Measurements from ENCODE around the gene CMSS1.
A peak's percentile ranks its signal among the peaks of the same experiment; 100 is the strongest.

The CMSS1 gene

GRCh38 chr3:99856437-99857220, 39.0 kb downstream of the CMSS1 start:
- FAIRE-seq = no peak

GRCh38 chr3:99857278-99857677, 39.6 kb downstream of the CMSS1 start:
- FAIRE-seq = no peak

GRCh38 chr3:99858469-99858868, 40.8 kb downstream of the CMSS1 start:
- no peak for FAIRE-seq

- no peak for FAIRE-seq
Measured at GRCh38 chr3:99859825-99860224, 42.2 kb downstream of the CMSS1 start.

GRCh38 chr3:99861216-99861615, 43.6 kb downstream of the CMSS1 start:
- no peak for FAIRE-seq

- no peak for FAIRE-seq
Measured at GRCh38 chr3:99862208-99862607, 44.5 kb downstream of the CMSS1 start.

GRCh38 chr3:99863002-99863401, 45.3 kb downstream of the CMSS1 start:
- FAIRE-seq = no peak

- FAIRE-seq = no peak
Measured at GRCh38 chr3:99863588-99863987, 45.9 kb downstream of the CMSS1 start.

GRCh38 chr3:99864289-99864688, 46.6 kb downstream of the CMSS1 start:
- FAIRE-seq = no peak

- no peak for FAIRE-seq
Measured at GRCh38 chr3:99865321-99865720, 47.7 kb downstream of the CMSS1 start.

GRCh38 chr3:99866261-99866761, 48.6 kb downstream of the CMSS1 start:
- no peak for FAIRE-seq

GRCh38 chr3:99867594-99868310, 50.1 kb downstream of the CMSS1 start:
- FAIRE-seq = no peak

GRCh38 chr3:99868311-99868646, 50.6 kb downstream of the CMSS1 start:
- FAIRE-seq = no peak

GRCh38 chr3:99869621-99870020, 52.0 kb downstream of the CMSS1 start:
- no peak for FAIRE-seq

- FAIRE-seq = no peak
Measured at GRCh38 chr3:99870712-99871111, 53.0 kb downstream of the CMSS1 start.

- no peak for FAIRE-seq
Measured at GRCh38 chr3:99871231-99872045, 53.8 kb downstream of the CMSS1 start.

GRCh38 chr3:99872923-99873254, 55.2 kb downstream of the CMSS1 start:
- no peak for FAIRE-seq

GRCh38 chr3:99873269-99874102, 55.8 kb downstream of the CMSS1 start:
- no peak for FAIRE-seq

- FAIRE-seq = peak; percentile 71
Measured at GRCh38 chr3:99874237-99875002, 56.8 kb downstream of the CMSS1 start.

GRCh38 chr3:99875581-99875928, 57.9 kb downstream of the CMSS1 start:
- FAIRE-seq = no peak

- FAIRE-seq = no peak
Measured at GRCh38 chr3:99875929-99876841, 58.5 kb downstream of the CMSS1 start.

Data from islet of Langerhans (tissue), 1 donor.